Bronchial smooth muscle cell (primary cell): Measurements from ENCODE around the gene RBMY1J. TPM values are rescaled to one million over a fixed set of nuclear protein-coding genes. Genes with fewer than 3 reads are reported as not detected.

Source experiments
- total RNA-seq: library from RNA; depleted of rRNA; stranded (reverse); fragments of >200 nt; gene quantifications from 2 replicates; pipeline ENCODE4 v1.2.1, GENCODE V29; 2014

The RBMY1J gene
- total RNA-seq, result not detected in 2 replicates

GRCh38 chrY:22403110-22403509 is at the start of gene RBMY1J:
TSS of gene RBMY1J (plus strand) at chrY:22403410. CDS start at chrY:22405448, 2,038 bp downstream.

Other genes with a start within 250 kb of the RBMY1J start
- gene RBMY1F, start 220.5 kb upstream of the RBMY1J start, total RNA-seq, result not detected in 2 replicates